K562 (cell line): ENCODE measurements around the gene KIF15.

Experiments
- CHD4 ChIP-seq: fragments of 200-600 bp; sonication (generic); IDR thresholded peaks from 3 replicates; pipeline ENCODE4 v1.6.1; 2012; ENCODE audit warnings: low read depth, mild to moderate bottlenecking, mixed read lengths, low read length, inconsistent platforms; ENCODE audit not compliant: insufficient read depth, insufficient replicate concordance, poor library complexity, severe bottlenecking
- GABPA ChIP-seq: fragments of 200-800 bp; sonication (Bioruptor generic); conservative IDR thresholded peaks from 2 replicates; pipeline ENCODE4 v1.6.1; 2016; ENCODE audit warnings: low read depth, missing genetic modification characterization, missing compliant biosample characterization
- GABPB1 ChIP-seq: sonication (generic); formaldehyde crosslinking; IDR thresholded peaks from 2 replicates; pipeline ENCODE4 v1.8.0; 2022; ENCODE audit warnings: mild to moderate bottlenecking, missing genetic modification reagents
- SIX5 ChIP-seq, 2 experiments: IDR thresholded peaks; 2 replicates each; pipeline ENCODE4 v1.6.1; 2011; ENCODE audit warnings: low read length in 2 of 2, borderline replicate concordance in 1 of 2, low read depth in 1 of 2, mild to moderate bottlenecking in 1 of 2, moderate library complexity in 1 of 2; ENCODE audit not compliant: insufficient read depth in 1 of 2
- SRF ChIP-seq, 2 experiments: fragments of 250-450, 450-650 bp in 1 of 2; sonication (Bioruptor Pico) in 1 of 2; sonication (generic) in 1 of 2; formaldehyde crosslinking; IDR thresholded peaks; 2 replicates each; pipeline versions ENCODE4 v1.5.0 to v1.5.1; 2020 to 2022; ENCODE audit warnings: mild to moderate bottlenecking in 1 of 2, missing genetic modification reagents in 1 of 2
- ZNF77 ChIP-seq: fragments of 250-450 bp; sonication (Bioruptor Pico); IDR thresholded peaks from 2 replicates; pipeline ENCODE4 v1.5.0; 2020
- TF ChIP-seq, protein P1 (sequence below), 2 experiments: IDR thresholded peaks in 1 of 2; conservative IDR thresholded peaks in 1 of 2; 2 replicates each; pipeline ENCODE4 v1.6.1; 2016; ENCODE audit warnings: low read depth in 2 of 2, mild to moderate bottlenecking in 1 of 2, missing compliant biosample characterization in 1 of 2, missing genetic modification characterization in 1 of 2, moderate library complexity in 1 of 2
- TF ChIP-seq, protein P2 (sequence below), 3 experiments: IDR thresholded peaks in 2 of 3; conservative IDR thresholded peaks in 1 of 3; 2 replicates each; pipeline ENCODE4 v1.5.1; 2011 to 2012; ENCODE audit warnings: low read length in 3 of 3, mild to moderate bottlenecking in 3 of 3, control low read depth in 2 of 3, improper control_type of control experiment in 1 of 3, inconsistent platforms in 1 of 3, low read depth in 1 of 3, mixed read lengths in 1 of 3, moderate library complexity in 1 of 3; ENCODE audit not compliant: insufficient read depth in 2 of 3
- TF ChIP-seq, protein P3 (sequence below), 3 experiments: fragments of 200-800 bp in 1 of 3; fragments of 250-450 bp in 1 of 3; fragments of 450-650 bp in 1 of 3; sonication (Bioruptor Pico) in 1 of 3; sonication (Bioruptor generic) in 1 of 3; formaldehyde crosslinking in 1 of 3; IDR thresholded peaks; 2 replicates each; pipeline versions ENCODE4 v1.6.1 to v1.8.0; 2016 to 2022; ENCODE audit warnings: mild to moderate bottlenecking in 2 of 3, missing genetic modification characterization in 2 of 3, missing compliant biosample characterization in 1 of 3, moderate library complexity in 1 of 3

DNA sequence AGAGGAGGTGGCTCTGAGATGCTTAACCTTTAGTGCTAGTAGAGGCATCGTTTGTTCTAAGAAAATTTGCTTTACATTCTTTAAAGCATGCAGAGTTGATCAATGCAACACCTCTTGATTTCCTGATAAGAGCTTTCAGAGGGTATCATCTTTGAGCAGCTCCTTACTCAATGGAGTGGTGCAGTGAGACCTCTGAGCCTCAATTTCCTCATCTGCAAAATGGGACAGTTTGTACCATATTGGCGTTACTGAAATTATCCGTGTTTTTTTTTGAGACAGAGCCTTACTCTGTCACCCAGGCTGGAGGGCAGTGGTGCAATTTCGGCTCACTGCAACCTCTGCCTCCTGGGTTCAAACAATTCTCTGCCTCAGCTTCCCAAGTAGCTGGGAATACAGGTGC, 98.5 kb downstream of the KIF15 start:
- TF ChIP-seq, protein P1, sequence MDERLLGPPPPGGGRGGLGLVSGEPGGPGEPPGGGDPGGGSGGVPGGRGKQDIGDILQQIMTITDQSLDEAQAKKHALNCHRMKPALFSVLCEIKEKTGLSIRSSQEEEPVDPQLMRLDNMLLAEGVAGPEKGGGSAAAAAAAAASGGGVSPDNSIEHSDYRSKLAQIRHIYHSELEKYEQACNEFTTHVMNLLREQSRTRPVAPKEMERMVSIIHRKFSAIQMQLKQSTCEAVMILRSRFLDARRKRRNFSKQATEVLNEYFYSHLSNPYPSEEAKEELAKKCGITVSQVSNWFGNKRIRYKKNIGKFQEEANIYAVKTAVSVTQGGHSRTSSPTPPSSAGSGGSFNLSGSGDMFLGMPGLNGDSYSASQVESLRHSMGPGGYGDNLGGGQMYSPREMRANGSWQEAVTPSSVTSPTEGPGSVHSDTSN (CRISPR knock-in tag; IDR thresholded peaks at IDR 0.05; ENCODE audit: low read depth): no peak
- TF ChIP-seq, protein P1 (tag; conservative IDR thresholded peaks at IDR 0.05; ENCODE audit: low read depth): no peak
- no peak for TF ChIP-seq CHD4
- no peak for TF ChIP-seq SRF (CRISPR knock-in tag; IDR thresholded peaks at IDR 0.05)
- no peak for TF ChIP-seq SIX5 (IDR thresholded peaks at IDR 0.05; ENCODE audit: borderline replicate concordance in 1 of 2, insufficient read depth in 1 of 2, low read depth in 1 of 2, low read length in 2 of 2)
- TF ChIP-seq GABPA (tag): no peak
- TF ChIP-seq ZNF77 (CRISPR knock-in tag): no peak
- TF ChIP-seq, protein P2, sequence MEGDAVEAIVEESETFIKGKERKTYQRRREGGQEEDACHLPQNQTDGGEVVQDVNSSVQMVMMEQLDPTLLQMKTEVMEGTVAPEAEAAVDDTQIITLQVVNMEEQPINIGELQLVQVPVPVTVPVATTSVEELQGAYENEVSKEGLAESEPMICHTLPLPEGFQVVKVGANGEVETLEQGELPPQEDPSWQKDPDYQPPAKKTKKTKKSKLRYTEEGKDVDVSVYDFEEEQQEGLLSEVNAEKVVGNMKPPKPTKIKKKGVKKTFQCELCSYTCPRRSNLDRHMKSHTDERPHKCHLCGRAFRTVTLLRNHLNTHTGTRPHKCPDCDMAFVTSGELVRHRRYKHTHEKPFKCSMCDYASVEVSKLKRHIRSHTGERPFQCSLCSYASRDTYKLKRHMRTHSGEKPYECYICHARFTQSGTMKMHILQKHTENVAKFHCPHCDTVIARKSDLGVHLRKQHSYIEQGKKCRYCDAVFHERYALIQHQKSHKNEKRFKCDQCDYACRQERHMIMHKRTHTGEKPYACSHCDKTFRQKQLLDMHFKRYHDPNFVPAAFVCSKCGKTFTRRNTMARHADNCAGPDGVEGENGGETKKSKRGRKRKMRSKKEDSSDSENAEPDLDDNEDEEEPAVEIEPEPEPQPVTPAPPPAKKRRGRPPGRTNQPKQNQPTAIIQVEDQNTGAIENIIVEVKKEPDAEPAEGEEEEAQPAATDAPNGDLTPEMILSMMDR (IDR thresholded peaks at IDR 0.05 in 2 of 3, conservative IDR thresholded peaks at IDR 0.05 in 1 of 3; ENCODE audit: insufficient read depth in 2 of 3, low read depth in 1 of 3, low read length in 3 of 3): no peak
- TF ChIP-seq GABPB1 (CRISPR knock-in tag): no peak
- TF ChIP-seq, protein P3, sequence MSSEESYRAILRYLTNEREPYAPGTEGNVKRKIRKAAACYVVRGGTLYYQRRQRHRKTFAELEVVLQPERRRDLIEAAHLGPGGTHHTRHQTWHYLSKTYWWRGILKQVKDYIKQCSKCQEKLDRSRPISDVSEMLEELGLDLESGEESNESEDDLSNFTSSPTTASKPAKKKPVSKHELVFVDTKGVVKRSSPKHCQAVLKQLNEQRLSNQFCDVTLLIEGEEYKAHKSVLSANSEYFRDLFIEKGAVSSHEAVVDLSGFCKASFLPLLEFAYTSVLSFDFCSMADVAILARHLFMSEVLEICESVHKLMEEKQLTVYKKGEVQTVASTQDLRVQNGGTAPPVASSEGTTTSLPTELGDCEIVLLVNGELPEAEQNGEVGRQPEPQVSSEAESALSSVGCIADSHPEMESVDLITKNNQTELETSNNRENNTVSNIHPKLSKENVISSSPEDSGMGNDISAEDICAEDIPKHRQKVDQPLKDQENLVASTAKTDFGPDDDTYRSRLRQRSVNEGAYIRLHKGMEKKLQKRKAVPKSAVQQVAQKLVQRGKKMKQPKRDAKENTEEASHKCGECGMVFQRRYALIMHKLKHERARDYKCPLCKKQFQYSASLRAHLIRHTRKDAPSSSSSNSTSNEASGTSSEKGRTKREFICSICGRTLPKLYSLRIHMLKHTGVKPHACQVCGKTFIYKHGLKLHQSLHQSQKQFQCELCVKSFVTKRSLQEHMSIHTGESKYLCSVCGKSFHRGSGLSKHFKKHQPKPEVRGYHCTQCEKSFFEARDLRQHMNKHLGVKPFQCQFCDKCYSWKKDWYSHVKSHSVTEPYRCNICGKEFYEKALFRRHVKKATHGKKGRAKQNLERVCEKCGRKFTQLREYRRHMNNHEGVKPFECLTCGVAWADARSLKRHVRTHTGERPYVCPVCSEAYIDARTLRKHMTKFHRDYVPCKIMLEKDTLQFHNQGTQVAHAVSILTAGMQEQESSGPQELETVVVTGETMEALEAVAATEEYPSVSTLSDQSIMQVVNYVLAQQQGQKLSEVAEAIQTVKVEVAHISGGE (CRISPR knock-in tag; IDR thresholded peaks at IDR 0.05): no peak
